Ascending aorta (tissue), 2 donors: ENCODE data around the gene GSAP. TPM values are rescaled to one million over a fixed set of nuclear protein-coding genes. Genes with fewer than 3 reads are reported as not detected.

ENCODE experiments used
- DNase-seq, 2 donors: peaks; one replicate each; pipeline ENCODE4 v3.0.0-alpha.2; 2019; ENCODE audit warnings: low spot score in 2 of 2
- H3K27ac ChIP-seq, 2 donors: fragments of 200-600 bp; sonication (generic); one replicate each; pipeline ENCODE4 v1.5.1; 2016 to 2017; ENCODE audit warnings: mild to moderate bottlenecking in 1 of 2
- H3K27me3 ChIP-seq: fragments of 200-600 bp; sonication (generic); one replicate; pipeline ENCODE4 v1.5.1; 2017
- H3K36me3 ChIP-seq, 2 donors: fragments of 200-600 bp; sonication (generic); one replicate each; pipeline ENCODE4 v1.5.1; 2016
- H3K4me1 ChIP-seq, 2 donors: fragments of 200-600 bp; sonication (generic); one replicate each; pipeline ENCODE4 v1.5.1; 2016 to 2017; ENCODE audit warnings: mild to moderate bottlenecking in 1 of 2
- H3K4me3 ChIP-seq, 2 donors: fragments of 200-600 bp; sonication (generic); one replicate each; pipeline ENCODE4 v1.5.1; 2016 to 2017; ENCODE audit warnings: mild to moderate bottlenecking in 1 of 2
- H3K9me3 ChIP-seq, 2 donors: fragments of 200-600 bp; sonication (generic); one replicate each; pipeline ENCODE4 v1.5.1; 2016
- CTCF ChIP-seq, 3 experiments: fragments of 200-600 bp in 2 of 3; fragments of 450-650 bp in 1 of 3; sonication (generic) in 2 of 3; IDR thresholded peaks; one replicate each; pipeline ENCODE4 v1.5.1; 2016 to 2019; ENCODE audit warnings: antibody characterized with exemption in 3 of 3, mild to moderate bottlenecking in 1 of 3, moderate library complexity in 1 of 3
- intact Hi-C: fragments of 100-400 bp; cut with DNase I; formaldehyde crosslinking; loops from one replicate; pipeline ENCODE4 v1.15.1; 2023
- total RNA-seq: library from RNA; depleted of rRNA; stranded (reverse); fragments of >200 nt; gene quantifications from one replicate; pipeline ENCODE4 v1.1.0, GENCODE V29; 2016

Gene GSAP
- total RNA-seq, 1 donor from 2014 or later, result 10.9 TPM

- Histone ChIP-seq H3K27ac (no peak overlapping the region), H3K4me1 (no peaks in the 10 kb centered on the region), H3K4me3 (no peak overlapping the region), H3K36me3 (no peaks in the 10 kb centered on the region), H3K9me3 (no peaks in the 10 kb centered on the region), H3K27me3 (no peaks in the 10 kb centered on the region)
- intact Hi-C loops, result no loop called here
- no peak for DNase-seq
- no peak for TF ChIP-seq CTCF (IDR thresholded peaks at IDR 0.05)
These were observed 43.9 kb upstream of the GSAP start for GRCh38 chr7:77460057-77460486.

- Histone ChIP-seq H3K36me3 (no peaks in the 10 kb centered on the region), H3K27me3 (no peaks in the 10 kb centered on the region), H3K27ac (no peak overlapping the region), H3K9me3 (no peaks in the 10 kb centered on the region), H3K4me3 (no peak overlapping the region), H3K4me1 (no peaks in the 10 kb centered on the region)
- no peak for DNase-seq
- intact Hi-C loops, result no loop called here
- TF ChIP-seq CTCF (IDR thresholded peaks at IDR 0.05), result no peak
These were observed 43.2 kb upstream of the GSAP start for GRCh38 chr7:77459311-77459726.

GRCh38 chr7:77458786-77459185 is 42.6 kb upstream of the GSAP start:
- Histone ChIP-seq H3K27ac (no peak overlapping the region), H3K27me3 (no peaks in the 10 kb centered on the region), H3K36me3 (no peaks in the 10 kb centered on the region), H3K4me1 (no peaks in the 10 kb centered on the region), H3K4me3 (no peak overlapping the region), H3K9me3 (no peaks in the 10 kb centered on the region)
- no peak for TF ChIP-seq CTCF (IDR thresholded peaks at IDR 0.05)
- intact Hi-C loops, result no loop called here
- no peak for DNase-seq

- H3K9me3 ChIP-seq, result no peaks in the 10 kb centered on the region
- TF ChIP-seq CTCF (IDR thresholded peaks at IDR 0.05), result no peak
- H3K4me1 ChIP-seq, result no peaks in the 10 kb centered on the region
- H3K4me3 ChIP-seq, result no peak overlapping the region
- intact Hi-C loops, result no loop called here
- DNase-seq, result no peak
- H3K27ac ChIP-seq, result no peak overlapping the region
- no peaks in the 10 kb centered on the region for H3K36me3 ChIP-seq
- no peaks in the 10 kb centered on the region for H3K27me3 ChIP-seq
These were observed 41.6 kb upstream of the GSAP start for GRCh38 chr7:77457779-77458178.

- Histone ChIP-seq H3K4me1 (no peaks in the 10 kb centered on the region), H3K36me3 (no peaks in the 10 kb centered on the region), H3K27ac (no peak overlapping the region), H3K4me3 (no peak overlapping the region), H3K27me3 (no peaks in the 10 kb centered on the region), H3K9me3 (no peaks in the 10 kb centered on the region)
- intact Hi-C loops, result no loop called here
- no peak for TF ChIP-seq CTCF (IDR thresholded peaks at IDR 0.05)
- no peak for DNase-seq
These were observed 40.5 kb upstream of the GSAP start for GRCh38 chr7:77456696-77457095.

GRCh38 chr7:77455321-77455720 is 39.2 kb upstream of the GSAP start:
- Histone ChIP-seq H3K27ac (no peak overlapping the region), H3K27me3 (no peaks in the 10 kb centered on the region), H3K36me3 (no peaks in the 10 kb centered on the region), H3K4me3 (no peak overlapping the region), H3K4me1 (no peaks in the 10 kb centered on the region), H3K9me3 (no peaks in the 10 kb centered on the region)
- no peak for DNase-seq
- no peak for TF ChIP-seq CTCF (IDR thresholded peaks at IDR 0.05)
- intact Hi-C loops, result no loop called here
